GM18517 (cell line): Measurements from ENCODE around the gene CDH4.

Source experiments
- ATAC-seq: cut with Tn5 transposase; IDR thresholded peaks from one replicate; pipeline ENCODE4 v1.9.1; 2021; ENCODE audit warnings: mild to moderate bottlenecking, moderate library complexity; ENCODE audit not compliant: unreplicated experiment

The CDH4 gene

DNA sequence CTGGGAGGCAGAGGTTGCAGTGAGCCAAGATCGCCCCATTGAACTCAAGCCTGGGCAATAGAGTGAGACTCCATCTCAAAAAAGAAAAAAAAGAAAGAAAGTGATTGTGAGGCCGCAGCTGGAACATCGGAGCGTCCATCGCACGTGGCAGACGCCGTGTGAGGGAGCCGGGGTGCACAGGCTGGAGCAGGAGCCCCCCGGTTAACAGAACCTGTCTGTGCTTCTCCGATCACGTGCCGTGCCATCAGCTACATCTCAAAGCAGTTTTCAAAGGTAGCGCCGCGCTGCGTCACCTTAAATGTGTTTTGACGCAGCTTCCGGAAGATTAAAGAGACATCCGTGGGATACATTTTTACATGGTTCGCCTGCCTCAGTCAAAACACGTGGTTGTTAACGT is 674.7 kb downstream of the CDH4 start:
- ATAC-seq: no peak

DNA sequence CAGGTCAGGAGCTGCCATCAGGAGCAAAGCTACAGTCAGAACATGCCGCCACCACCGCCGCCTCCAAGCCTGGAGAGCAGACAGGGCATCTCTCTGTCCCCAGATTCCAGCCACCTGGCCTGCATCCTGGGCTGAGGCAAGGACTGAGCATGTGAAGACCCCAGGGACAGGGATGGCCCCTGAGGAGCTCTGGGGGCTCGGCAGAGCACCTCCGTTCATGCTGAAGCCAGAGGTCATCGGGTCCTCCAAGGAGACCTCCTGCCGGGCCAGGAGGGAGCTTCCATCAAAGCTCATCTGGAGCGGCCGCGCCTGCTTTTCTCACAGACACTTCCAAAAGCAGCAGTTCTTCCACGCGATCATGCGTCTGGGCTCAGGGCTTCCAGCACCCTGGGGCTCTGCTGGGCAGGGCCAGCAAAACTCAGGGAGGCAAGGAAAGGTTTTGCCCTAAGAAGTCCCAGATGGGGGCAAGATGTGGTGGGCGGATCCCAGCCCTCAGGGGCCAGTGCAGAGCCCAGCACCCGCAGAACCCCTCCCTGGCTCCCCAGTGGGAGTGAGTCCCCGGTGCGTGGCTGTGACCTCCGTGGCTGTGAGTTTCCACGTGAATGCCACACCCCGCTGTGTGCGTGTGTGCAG is 675.2 kb downstream of the CDH4 start:
- ATAC-seq: no peak

DNA sequence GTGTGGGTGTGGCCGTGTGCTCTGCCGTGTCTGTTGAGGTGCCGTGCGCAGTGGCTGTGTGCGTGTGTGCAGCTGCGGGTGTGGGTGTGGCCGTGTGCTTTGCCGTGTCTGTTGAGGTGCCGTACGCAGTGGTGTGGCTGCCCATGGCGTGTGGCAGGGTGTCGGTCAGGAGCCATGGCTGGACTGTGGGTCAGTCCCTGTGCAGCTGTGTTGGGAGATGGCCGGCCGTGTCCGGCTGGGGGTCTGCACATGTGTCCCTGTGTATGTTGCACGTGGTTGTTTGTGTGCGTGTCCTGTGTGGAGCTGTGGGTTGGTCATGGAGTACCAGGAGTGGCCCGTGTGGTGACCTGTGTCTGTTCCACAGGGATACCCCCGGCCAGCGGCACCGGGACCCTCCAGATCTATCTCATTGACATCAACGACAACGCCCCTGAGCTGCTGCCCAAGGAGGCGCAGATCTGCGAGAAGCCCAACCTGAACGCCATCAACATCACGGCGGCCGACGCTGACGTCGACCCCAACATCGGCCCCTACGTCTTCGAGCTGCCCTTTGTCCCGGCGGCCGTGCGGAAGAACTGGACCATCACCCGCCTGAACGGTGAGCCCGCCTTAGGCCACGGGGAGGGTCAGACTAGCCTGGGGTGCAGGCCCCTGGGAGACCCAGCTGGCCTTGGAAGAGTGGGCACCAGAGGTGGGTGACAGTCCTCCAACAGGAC is 675.9 kb downstream of the CDH4 start:
- no peak for ATAC-seq

DNA sequence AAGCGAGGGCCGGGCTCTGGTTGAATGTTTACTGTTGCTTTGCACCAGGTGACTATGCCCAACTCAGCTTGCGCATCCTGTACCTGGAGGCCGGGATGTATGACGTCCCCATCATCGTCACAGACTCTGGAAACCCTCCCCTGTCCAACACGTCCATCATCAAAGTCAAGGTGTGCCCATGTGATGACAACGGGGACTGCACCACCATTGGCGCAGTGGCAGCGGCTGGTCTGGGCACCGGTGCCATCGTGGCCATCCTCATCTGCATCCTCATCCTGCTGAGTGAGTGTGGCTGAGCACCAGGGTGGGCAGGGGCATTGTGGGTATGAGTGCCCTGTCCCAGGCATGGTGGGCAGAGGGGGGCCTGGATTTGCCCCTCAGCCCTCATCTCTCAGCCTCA is 677.5 kb downstream of the CDH4 start:
- ATAC-seq: no peak

DNA sequence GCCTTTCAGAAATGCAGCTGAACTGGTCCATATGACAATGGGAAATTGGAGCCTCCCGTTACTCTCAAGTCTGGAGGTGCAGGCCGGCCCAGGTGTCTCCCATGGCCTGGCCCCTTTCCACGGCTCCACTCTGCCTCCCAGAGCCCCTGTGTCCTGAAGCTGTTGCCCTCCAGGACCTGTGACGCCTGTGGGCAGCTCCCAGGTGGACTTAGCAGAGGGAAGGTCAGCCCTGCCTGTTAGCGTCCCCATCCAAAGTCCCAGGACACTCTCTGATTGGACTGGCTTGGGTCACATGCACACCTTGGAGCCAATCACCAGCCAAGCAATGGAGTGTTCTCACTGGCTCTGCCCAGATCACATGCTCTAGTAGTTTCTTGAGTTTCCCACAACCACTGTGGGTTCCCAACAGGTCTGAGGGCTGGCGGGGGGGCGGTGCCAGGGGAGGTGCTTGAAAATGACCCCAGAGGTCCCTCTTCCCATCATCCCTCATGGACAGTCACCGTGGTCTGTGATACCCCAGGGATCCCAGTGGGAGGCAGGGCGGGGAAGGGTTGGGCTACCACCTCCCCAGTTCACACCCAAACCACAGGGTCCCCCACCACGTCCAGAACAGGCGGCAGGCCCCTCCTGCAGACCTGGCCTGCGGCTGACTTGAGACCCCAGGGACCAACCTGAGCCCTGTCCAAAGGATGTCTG is 678.1 kb downstream of the CDH4 start:
- ATAC-seq: no peak

DNA sequence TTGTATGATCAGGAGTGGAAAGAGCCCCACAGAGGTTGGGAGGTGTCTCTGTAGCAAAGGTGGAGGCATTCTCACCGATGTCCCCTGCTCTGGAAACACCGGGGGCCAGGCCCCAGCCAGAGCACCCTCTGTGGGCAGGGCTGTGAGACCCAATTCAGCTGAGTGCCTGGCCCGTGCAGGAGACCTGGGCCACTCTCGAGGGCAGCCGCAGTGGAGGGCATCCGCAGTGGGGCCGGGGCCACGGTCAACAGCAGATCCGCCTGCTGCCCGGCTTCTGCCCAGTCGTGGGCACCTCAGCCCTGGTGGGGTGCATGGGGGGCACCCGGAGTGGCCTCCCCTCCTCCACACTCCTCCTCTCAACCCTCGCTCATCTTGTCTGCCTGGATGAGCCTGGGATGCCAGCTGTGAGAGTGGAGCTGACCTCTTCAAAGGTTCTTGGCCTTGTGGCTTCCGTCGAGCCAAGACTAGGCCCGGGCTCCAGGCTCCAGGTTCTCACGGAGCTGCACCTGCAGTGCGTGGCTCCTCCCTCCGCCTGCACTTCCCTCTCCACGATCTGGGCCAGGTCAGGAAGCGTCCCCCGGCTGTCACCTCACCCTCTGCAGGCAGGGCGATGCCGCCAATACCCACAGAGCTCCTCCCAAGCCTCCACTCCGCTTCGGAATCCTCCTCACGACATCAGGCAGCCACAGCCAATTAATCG is 678.9 kb downstream of the CDH4 start:
- ATAC-seq: no peak

DNA sequence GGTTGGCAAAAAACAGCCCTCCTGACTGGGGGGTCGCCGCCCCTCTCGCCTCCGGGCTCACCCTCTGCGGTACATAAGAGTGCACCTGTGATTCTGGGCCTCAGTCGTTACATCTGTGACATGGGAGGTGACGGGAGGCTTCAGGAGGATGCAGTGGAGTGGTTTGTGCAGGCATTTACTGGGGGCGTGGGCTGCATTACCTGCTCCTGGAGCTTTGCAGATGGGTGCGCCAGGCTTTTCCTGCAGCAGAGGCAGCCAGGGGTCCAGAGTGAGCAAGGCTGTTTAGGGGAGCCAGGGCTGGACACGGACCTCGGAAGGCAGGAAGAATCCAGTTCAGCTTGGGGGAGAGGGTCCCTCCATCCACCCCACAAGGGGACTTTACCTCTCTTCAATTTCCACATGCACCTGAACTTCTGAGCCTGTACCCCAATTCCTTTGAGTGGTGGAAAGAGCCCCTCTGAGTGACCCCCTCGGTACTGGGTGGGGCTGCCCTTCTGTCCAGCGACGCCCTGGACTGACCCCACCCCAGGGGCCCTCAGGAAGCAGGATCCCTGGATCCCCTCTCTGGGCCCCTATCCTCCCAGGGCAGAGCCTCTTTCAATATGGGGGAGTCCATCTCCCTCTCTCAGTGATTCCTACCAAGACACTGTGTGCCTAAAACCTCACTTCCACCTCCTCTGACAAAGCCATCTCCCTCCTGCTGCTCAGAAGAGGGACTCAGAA is 679.6 kb downstream of the CDH4 start:
- no peak for ATAC-seq

DNA sequence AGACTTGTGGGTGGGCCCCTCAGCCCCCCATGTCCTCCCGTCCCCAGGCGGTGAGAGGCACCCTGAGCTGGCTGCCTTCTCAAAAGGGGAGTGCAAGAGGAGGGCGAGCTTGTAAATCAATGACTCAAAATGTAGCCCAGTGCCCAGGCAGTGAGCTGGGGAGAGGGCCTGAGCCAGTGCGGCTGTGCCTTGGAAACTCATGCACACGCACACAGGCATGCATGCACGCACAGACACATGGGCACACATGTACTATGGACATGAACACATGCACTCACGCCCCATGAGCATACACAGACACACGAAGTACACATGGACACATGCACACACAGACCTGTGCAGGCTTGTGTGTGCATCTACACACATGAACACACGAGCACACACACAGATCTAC is 680.1 kb downstream of the CDH4 start:
- no peak for ATAC-seq

DNA sequence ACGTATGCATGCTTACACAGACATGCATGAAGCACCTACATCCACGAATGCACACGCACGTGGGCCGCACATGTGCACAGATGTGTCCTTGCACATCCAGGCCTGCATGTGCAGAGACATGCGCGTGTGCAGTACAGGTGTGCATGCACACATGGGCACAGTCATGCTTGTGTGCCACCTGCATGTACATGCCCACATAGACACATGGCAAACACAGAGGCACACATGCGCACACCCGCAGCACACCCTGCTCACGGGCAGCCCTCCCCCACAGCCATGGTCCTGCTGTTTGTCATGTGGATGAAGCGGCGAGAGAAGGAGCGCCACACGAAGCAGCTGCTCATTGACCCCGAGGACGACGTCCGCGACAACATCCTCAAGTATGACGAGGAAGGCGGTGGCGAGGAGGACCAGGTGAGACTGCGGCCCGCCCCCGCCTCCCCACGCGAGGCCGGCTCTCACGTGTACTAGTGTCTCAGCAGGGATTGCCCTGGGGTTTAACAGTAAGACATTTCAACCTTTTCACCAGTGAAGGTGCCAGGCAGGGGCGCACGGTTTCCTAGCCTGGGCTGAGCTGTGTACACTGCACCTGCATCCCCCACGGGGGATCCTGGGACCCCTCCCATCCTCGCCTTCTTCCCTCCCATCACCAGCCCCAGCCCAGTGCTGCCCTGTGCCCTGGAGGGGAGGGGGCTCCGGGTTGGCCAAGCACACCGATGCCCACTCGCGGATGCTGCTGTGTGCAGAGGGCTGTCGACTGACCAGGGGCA is 680.8 kb downstream of the CDH4 start:
- ATAC-seq: no peak

DNA sequence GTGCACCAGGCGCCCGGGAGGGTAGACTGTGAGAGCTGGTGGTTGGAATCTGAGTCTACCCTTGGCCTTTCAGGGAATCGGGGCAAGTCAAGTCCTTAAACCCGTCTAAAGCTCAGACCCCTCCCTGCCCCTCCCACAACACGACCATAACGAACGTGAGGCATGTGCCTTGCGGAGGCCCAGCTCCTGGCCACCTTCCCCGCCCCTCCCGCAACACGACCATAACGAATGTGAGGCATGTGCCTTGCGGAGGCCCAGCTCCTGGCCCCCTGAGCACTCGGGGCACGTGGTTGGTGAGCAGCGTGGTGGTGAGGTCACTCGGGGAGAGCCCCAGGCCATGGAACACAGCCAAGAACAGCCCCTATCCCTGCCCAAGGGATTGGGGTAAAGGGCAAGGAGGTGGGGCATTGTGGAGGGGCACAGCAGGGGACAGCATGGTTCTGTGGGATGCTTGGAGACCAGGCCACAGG is 681.5 kb downstream of the CDH4 start:
- no peak for ATAC-seq

DNA sequence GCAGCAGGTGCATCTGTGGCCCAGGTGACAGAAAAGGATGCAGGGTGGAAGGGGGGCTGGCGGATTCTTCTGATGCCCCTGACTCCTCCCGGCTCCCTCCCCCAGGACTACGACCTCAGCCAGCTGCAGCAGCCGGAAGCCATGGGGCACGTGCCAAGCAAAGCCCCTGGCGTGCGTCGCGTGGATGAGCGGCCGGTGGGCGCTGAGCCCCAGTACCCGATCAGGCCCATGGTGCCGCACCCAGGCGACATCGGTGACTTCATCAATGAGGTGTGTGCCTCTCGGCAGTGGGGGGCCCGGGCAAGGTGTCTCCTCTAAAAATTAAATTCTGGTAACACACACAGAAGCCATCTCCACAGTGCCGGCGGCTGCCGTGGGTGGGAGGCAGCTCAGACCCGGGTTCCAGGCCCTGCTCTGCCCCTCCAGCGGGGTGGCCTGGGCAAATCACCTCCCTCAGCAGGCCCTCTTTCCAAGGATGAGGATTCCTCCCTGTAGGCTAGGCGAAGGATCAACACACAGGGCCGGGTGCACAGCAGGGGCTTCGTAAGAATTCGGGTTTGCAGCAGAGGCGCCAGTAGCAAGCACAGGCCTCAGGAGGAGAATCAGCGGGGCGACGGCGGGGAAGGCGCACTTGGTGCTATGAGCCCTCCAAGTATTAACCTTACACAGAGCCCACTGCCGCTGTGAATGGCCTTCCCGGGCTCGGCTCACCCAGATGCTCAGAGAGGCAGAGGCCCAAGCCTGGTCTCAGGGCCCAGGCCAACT is 682.1 kb downstream of the CDH4 start:
- no peak for ATAC-seq

DNA sequence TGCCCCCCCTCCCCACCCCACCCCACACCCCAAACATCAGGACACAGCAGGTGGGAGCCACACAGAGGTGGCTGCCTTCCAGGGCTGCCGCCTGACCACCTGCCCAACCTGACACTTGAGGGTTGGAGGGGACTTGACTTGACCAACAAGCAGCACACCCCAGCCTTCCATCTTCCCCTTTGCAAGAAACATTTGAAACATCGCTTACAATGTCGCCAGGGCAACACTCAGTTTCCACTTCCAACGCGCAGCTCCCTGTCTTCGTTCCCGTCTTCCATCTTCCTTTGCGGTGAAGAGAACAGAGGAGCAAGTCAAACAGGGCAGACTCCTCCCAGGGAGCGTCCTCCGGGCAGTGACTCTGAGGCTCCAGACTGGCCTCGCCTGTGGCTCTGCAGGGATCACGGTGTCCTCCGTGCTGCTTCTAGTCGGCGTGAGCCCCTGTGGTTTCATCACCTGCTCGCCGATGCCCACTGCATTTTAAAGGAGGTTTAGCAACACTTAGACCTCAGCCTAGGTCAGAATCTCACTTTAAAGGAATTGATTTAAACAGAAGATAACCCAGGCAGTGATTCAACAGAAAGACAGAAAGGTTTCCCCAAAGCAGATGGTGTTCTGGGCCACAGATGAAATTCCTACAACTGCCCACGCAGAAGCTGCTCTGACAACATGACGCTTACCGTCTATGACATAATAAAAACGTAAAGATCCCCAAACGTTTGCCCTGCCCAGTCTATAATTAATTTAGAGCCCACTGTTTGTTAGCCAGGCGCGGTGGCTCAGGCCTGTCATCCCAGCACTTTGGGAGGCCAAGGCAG is 682.9 kb downstream of the CDH4 start:
- no peak for ATAC-seq

DNA sequence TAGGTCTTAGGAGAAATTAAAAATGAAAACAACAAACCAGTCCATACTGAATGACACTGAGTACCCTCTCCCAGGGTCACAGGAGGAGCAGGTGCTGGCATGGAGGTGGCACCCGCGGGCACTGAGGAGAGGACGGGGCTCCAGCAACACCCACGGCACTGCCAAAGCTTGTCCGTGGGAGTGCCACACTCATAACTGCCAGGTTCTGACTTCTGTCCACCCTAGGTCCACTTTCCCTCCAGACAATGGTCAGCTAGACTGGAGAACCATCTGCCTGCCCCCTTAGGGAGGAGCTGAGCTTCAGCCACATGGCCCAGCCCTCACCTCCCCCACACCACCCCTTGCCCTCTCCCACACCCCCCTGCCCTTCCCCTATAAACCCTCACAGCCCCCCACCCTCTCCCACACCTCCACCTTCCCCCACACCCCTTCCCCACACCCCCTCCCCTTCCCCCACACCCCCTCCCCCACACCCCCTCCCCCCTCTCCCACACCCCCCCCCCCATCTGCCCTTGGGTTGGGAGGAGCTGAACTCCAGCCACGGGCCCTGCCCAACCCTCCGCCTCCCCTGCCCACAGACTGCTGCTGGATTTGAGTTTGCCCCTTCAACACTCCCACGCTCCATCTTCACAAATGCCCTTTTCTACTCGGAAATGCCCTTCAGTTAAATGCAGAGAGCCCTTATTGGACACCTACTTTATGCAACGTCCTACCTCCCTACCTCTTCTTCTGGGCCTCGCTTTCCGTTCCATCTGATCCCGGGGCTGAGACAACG is 684.1 kb downstream of the CDH4 start:
- no peak for ATAC-seq

DNA sequence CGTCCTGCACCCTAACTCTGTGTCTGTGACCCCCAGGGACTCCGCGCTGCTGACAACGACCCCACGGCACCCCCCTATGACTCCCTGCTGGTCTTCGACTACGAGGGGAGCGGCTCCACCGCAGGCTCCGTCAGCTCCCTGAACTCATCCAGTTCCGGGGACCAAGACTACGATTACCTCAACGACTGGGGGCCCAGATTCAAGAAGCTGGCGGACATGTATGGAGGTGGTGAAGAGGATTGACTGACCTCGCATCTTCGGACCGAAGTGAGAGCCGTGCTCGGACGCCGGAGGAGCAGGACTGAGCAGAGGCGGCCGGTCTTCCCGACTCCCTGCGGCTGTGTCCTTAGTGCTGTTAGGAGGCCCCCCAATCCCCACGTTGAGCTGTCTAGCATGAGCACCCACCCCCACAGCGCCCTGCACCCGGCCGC is 684.7 kb downstream of the CDH4 start:
- ATAC-seq: no peak

DNA sequence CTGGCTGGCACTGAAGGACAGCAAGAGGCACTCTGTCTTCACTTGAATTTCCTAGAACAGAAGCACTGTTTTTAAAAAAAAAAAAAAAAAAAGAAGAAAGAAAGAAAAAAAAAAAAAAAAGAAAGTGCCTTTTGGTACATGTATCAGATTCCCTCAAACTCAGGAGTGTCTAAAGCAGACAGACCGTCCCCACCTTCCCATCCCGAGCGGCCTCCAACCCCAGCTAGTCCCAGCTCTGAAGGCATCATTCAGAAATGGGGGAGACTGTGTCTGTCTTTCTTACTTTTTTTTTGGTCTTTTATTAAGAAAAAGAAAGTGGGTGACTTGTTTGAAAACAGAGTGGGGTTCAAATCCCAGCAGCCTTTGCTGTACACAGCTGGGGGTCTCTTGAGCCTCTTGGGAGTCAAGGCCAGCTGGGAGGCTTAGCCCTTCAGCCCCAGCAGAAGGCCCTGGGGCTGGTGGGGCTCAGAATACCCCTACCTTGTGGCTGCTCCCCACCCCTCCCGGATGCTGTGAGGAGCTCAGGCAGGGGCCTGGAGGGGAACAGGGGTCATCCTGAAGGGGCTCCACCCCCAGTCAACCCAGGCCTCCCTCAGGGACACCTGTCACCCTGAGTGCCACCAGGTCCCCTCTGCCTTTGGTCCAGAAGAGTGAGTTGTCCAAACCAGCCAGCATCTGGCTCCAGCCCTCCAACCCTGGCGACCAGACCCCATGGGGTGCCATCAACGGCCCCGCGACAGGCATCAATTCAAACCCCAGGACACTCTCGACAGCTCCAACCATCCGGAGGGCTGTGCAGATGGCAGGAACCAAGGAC is 685.3 kb downstream of the CDH4 start:
- ATAC-seq: no peak

DNA sequence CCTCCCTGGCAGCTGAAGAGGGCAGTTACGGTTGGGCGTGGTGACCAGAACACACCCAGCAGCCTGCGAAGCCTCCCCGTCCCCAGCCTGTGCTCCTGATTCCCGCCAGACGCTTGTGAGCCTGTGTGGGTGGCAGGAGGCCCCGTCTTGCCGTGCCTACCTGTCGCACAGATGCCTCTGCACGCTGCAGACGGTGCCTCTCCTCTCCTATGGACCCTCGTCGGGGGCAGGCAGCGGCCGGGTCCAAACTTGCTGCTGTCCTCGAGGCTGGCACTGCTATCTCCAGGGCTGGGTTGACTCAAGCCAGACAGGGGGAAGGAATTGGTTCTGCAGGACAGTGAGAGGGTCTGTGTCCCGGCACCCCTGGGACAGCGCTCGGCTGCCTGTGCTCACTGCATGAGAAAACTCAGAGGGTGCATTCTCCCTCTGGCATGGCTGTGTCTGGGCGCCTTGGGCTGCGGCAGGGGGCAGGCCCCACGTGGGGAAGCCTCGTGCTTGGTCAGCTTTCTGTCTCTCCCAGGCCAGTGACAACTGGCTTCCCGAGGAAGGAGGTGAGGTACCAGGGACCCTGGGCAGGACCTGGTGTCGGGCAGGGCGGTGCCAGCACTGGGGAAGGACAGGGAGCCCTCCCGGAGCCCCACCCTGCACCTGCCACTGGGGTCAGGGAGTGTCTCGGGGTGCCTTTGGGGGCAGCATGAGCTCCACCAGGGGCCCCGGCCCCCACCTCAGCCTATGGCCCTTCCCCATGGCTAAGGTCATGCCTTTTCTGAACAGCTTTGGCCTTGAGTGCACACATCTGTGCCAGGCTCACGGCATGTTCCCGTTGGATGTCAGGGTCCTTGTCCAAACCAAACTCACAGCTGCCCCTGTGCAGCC is 686.1 kb downstream of the CDH4 start:
- ATAC-seq: no peak
